WERI-Rb-1 (cell line): ENCODE data around the gene AKAP6.

Source experiments
- DNase-seq: peaks from one replicate; pipeline ENCODE4 v3.0.0-alpha.2; 2020
- H3K27ac ChIP-seq: fragments of 250-450 bp; sonication (Bioruptor Pico); 2 replicates; pipeline ENCODE4 v1.5.1; 2020; ENCODE audit warnings: mild to moderate bottlenecking, moderate library complexity
- H3K27me3 ChIP-seq: fragments of 250-450 bp; sonication (Bioruptor Pico); 2 replicates; pipeline ENCODE4 v1.5.1; 2021; ENCODE audit warnings: mild to moderate bottlenecking, low read depth, moderate library complexity; ENCODE audit not compliant: insufficient read depth, severe bottlenecking
- H3K36me3 ChIP-seq: fragments of 250-450 bp; sonication (Bioruptor Pico); 2 replicates; pipeline ENCODE4 v1.5.1; 2020; ENCODE audit warnings: mild to moderate bottlenecking, moderate library complexity
- H3K4me3 ChIP-seq: 2 replicates; pipeline ENCODE4 v1.5.1; 2011; ENCODE audit warnings: low read depth, mild to moderate bottlenecking, control low read depth, low read length
- H3K9me3 ChIP-seq: fragments of 250-450 bp; sonication (Bioruptor Pico); 2 replicates; pipeline ENCODE4 v1.5.1; 2021; ENCODE audit warnings: mild to moderate bottlenecking, moderate library complexity; ENCODE audit not compliant: severe bottlenecking
- TF ChIP-seq, protein P1 (sequence below): IDR thresholded peaks from 2 replicates; pipeline ENCODE4 v1.5.1; 2011; ENCODE audit warnings: low read depth, mild to moderate bottlenecking, control low read depth, inconsistent platforms, low read length

The AKAP6 gene

GRCh38 chr14:32761381-32761968, 432.4 kb downstream of the AKAP6 start:
- Histone ChIP-seq H3K36me3 (no peaks in the 10 kb centered on the region), H3K4me3 (no peak overlapping the region), H3K27me3 (no peaks in the 10 kb centered on the region), H3K9me3 (no peaks in the 10 kb centered on the region), H3K27ac (no peak overlapping the region)
- TF ChIP-seq, protein P1, sequence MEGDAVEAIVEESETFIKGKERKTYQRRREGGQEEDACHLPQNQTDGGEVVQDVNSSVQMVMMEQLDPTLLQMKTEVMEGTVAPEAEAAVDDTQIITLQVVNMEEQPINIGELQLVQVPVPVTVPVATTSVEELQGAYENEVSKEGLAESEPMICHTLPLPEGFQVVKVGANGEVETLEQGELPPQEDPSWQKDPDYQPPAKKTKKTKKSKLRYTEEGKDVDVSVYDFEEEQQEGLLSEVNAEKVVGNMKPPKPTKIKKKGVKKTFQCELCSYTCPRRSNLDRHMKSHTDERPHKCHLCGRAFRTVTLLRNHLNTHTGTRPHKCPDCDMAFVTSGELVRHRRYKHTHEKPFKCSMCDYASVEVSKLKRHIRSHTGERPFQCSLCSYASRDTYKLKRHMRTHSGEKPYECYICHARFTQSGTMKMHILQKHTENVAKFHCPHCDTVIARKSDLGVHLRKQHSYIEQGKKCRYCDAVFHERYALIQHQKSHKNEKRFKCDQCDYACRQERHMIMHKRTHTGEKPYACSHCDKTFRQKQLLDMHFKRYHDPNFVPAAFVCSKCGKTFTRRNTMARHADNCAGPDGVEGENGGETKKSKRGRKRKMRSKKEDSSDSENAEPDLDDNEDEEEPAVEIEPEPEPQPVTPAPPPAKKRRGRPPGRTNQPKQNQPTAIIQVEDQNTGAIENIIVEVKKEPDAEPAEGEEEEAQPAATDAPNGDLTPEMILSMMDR, result no peak
- no peak for DNase-seq

DNA sequence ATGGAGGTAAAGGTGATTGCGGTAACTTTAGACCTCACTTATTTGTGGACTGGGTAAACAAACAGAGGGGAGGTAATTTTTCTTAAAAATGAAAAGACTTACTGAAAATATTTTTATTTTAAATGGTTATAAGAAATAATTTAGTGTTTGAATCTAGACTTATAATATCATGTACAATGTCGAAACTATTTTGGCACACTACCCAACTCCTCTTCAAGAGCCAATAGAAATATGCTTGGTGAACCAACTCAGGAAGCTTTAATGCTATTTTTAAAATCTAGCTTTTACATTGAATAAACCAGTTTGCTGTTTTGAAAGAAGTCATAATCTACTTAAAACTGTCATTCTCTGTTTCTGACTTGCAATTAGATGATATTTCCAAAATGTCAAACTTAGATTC, 433.8 kb downstream of the AKAP6 start:
- Histone ChIP-seq H3K4me3 (no peak overlapping the region), H3K36me3 (no peaks in the 10 kb centered on the region), H3K27ac (no peak overlapping the region), H3K27me3 (no peaks in the 10 kb centered on the region), H3K9me3 (no peaks in the 10 kb centered on the region)
- no peak for DNase-seq
- TF ChIP-seq, protein P1, result no peak

DNA sequence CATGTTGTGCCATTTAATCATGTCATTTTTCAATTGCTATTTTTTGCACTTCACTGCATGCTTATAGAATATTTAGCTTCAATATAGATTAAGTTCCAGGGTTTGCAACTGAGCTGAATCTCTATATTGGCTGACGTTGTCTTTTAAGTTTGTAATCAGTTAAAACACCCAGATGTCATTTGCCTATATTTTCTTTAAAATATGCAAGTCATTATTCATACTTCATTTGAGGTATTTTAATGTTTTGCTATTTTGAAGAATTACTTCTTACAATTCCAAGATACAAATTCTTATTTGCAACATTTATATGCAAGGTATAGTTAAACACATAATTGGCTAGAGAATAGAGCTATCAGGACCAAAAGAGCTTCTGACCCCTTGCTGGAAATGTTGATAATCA, 434.6 kb downstream of the AKAP6 start:
- no peak for DNase-seq
- Histone ChIP-seq H3K27me3 (no peaks in the 10 kb centered on the region), H3K27ac (no peak overlapping the region)

DNA sequence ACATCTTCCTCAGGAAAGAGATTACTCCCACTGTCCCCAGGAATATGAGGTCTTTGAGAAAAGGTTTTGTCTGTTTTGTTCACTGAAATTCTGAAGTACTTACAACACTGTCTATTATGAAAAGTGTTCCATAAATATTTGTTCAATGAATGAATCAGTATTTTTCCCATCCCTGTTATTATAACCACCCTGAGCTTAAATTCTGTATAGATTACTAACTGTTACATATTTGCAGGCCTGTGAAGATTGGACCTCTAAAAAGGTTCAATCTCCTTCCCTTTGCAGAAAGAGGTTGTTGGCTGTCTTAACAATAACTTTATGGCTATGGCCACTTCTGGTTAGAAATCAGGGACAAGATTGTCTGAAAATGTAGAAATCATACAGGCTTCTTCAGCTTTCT, 435.0 kb downstream of the AKAP6 start:
- Histone ChIP-seq H3K4me3 (no peak overlapping the region), H3K27ac (no peak overlapping the region)
- TF ChIP-seq, protein P1, result no peak

More for the DNA sequence above, 434.6 kb downstream of the AKAP6 start:
- TF ChIP-seq, protein P1, result no peak
- Histone ChIP-seq H3K36me3 (no peaks in the 10 kb centered on the region), H3K9me3 (no peaks in the 10 kb centered on the region), H3K4me3 (no peak overlapping the region)

DNA sequence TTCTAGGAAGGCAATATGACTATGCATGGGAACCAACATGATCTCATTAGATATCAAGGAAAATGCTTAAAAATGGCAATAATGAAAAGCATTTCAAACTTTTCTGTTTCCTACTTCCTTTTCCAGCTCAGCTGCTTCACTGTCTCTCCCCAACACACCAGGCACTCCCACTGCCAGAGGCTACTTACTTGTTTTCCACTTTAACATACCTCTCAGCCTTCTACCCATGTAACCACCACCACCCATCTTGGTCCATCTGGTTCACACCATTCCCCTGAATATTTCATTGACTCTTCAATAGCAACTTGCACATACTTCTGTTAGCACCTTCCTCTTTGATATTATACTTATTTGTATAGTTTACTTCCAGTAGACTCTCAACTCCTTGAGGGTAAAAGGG, 441.3 kb downstream of the AKAP6 start:
- no peak for DNase-seq
- Histone ChIP-seq H3K9me3 (no peaks in the 10 kb centered on the region), H3K36me3 (no peaks in the 10 kb centered on the region), H3K4me3 (no peak overlapping the region), H3K27me3 (no peaks in the 10 kb centered on the region), H3K27ac (no peak overlapping the region)
- TF ChIP-seq, protein P1, result no peak

More for the DNA sequence above, 435.0 kb downstream of the AKAP6 start:
- Histone ChIP-seq H3K36me3 (no peaks in the 10 kb centered on the region), H3K9me3 (no peaks in the 10 kb centered on the region), H3K27me3 (no peaks in the 10 kb centered on the region)
- no peak for DNase-seq

GRCh38 chr14:32774214-32774613, 445.1 kb downstream of the AKAP6 start:
- no peaks in the 10 kb centered on the region for H3K36me3 ChIP-seq
- no peak overlapping the region for H3K27ac ChIP-seq
- DNase-seq, result no peak
- H3K9me3 ChIP-seq, result no peaks in the 10 kb centered on the region
- no peak overlapping the region for H3K4me3 ChIP-seq
- TF ChIP-seq, protein P1, result no peak
- no peaks in the 10 kb centered on the region for H3K27me3 ChIP-seq
